DOHH2 (cell line): ENCODE data around the gene PKD2L2.

Source experiments
- H3F3A ChIP-seq: fragments of 200-600 bp; sonication (generic), shearing (Covaris generic); 2 replicates; pipeline ENCODE4 v1.6.0; 2016; ENCODE audit warnings: antibody characterized with exemption, mild to moderate bottlenecking; ENCODE audit not compliant: control insufficient read depth, insufficient read depth
- H3K27ac ChIP-seq: fragments of 200-600 bp; sonication (generic); 2 replicates; pipeline ENCODE4 v1.5.1; 2014; ENCODE audit warnings: low read depth, mild to moderate bottlenecking, low read length, moderate library complexity
- H3K27me3 ChIP-seq: fragments of 200-600 bp; sonication (generic); 2 replicates; pipeline ENCODE4 v1.6.1; 2014; ENCODE audit warnings: mild to moderate bottlenecking, low read length, mixed read lengths; ENCODE audit not compliant: control insufficient read depth
- H3K36me3 ChIP-seq: fragments of 200-600 bp; sonication (generic); 2 replicates; pipeline ENCODE4 v1.6.1; 2014; ENCODE audit warnings: mild to moderate bottlenecking, low read length, moderate library complexity, mixed read lengths; ENCODE audit not compliant: control insufficient read depth
- H3K4me1 ChIP-seq: fragments of 200-600 bp; sonication (generic); 2 replicates; pipeline ENCODE4 v1.6.1; 2014; ENCODE audit warnings: mild to moderate bottlenecking, low read length, mixed read lengths; ENCODE audit not compliant: control insufficient read depth
- H3K4me2 ChIP-seq: fragments of 200-600 bp; sonication (generic); 2 replicates; pipeline ENCODE4 v1.6.0; 2014; ENCODE audit warnings: mild to moderate bottlenecking, low read length, moderate library complexity
- H3K4me3 ChIP-seq: fragments of 200-600 bp; sonication (generic); 2 replicates; pipeline ENCODE4 v1.5.1; 2014; ENCODE audit warnings: mild to moderate bottlenecking, low read length, mixed read lengths
- H3K79me2 ChIP-seq: fragments of 200-600 bp; sonication (generic); 2 replicates; pipeline ENCODE4 v1.6.1; 2014; ENCODE audit warnings: mild to moderate bottlenecking, low read length, mixed read lengths; ENCODE audit not compliant: control insufficient read depth
- H3K9me2 ChIP-seq: fragments of 200-600 bp; sonication (generic); replicated peaks from 2 replicates; pipeline ENCODE4 v1.6.1; 2014; ENCODE audit warnings: mild to moderate bottlenecking, low read length, mixed read lengths; ENCODE audit not compliant: control insufficient read depth
- H3K9me3 ChIP-seq: fragments of 200-600 bp; sonication (generic); 2 replicates; pipeline ENCODE4 v1.6.1; 2014; ENCODE audit warnings: antibody characterized with exemption, low read length, mixed read lengths; ENCODE audit not compliant: control insufficient read depth, insufficient read depth
- H4K20me1 ChIP-seq: fragments of 200-600 bp; sonication (generic); 2 replicates; pipeline ENCODE4 v1.6.0; 2014; ENCODE audit warnings: low read depth, mild to moderate bottlenecking, antibody characterized with exemption, low read length, moderate library complexity; ENCODE audit not compliant: control insufficient read depth, insufficient read depth
- CTCF ChIP-seq: fragments of 200-600 bp; sonication (generic); IDR thresholded peaks from one replicate; pipeline ENCODE4 v1.5.1; 2014; ENCODE audit warnings: antibody characterized with exemption, mild to moderate bottlenecking, low read depth, low read length; ENCODE audit not compliant: poor library complexity, severe bottlenecking
- EZH2phosphoT487 ChIP-seq: fragments of 200-600 bp; sonication (generic); IDR thresholded peaks from 2 replicates; pipeline ENCODE4 v1.6.1; 2017; ENCODE audit warnings: borderline replicate concordance, mild to moderate bottlenecking, antibody characterized with exemption, low read length, moderate library complexity, mixed read lengths

PKD2L2 gene

DNA sequence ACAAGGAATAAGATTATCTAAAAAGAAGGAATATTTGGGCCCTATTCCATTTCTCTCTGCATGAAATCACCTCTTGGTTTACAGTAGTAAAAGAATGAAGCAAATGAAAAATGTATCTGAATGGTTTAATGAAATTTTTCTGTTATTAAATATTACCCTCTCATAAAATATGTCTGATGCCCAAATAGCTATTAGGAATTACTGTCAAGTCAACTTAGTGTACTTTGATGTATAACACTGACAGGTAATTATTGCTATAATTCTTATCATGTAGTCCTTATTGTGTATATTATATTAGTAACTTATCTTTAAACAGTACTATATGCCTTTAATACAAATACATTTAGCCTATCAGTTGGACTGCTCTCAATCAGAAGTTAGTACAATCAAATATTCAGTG is 13.2 kb upstream of the PKD2L2 start:
- no peaks in the 10 kb centered on the region for H3F3A ChIP-seq
- H3K79me2 ChIP-seq = no peaks in the 10 kb centered on the region
- no peaks in the 10 kb centered on the region for H4K20me1 ChIP-seq
- H3K9me2 ChIP-seq = no peaks in the 10 kb centered on the region
- H3K4me3 ChIP-seq = no peak overlapping the region
- no peaks in the 10 kb centered on the region for H3K27me3 ChIP-seq
- no peaks in the 10 kb centered on the region for H3K9me3 ChIP-seq
- no peak overlapping the region for H3K4me2 ChIP-seq
- H3K4me1 ChIP-seq = peaks cover 2% of the 10 kb centered on the region; the same call in 1 of the 2 replicates
- no peak for TF ChIP-seq CTCF
- TF ChIP-seq EZH2phosphoT487 = no peak
- no peaks in the 10 kb centered on the region for H3K36me3 ChIP-seq
- no peak overlapping the region for H3K27ac ChIP-seq

- H3K27ac ChIP-seq = no peak overlapping the region
- TF ChIP-seq EZH2phosphoT487 (no peak), CTCF (no peak)
- no peaks in the 10 kb centered on the region for H3K79me2 ChIP-seq
Observed at GRCh38 chr5:137880313-137880712, 8.9 kb upstream of the PKD2L2 start.

GRCh38 chr5:137887831-137888230 is 1.4 kb upstream of the PKD2L2 start:
- no peaks in the 10 kb centered on the region for H3K9me2 ChIP-seq
- no peaks in the 10 kb centered on the region for H4K20me1 ChIP-seq
- H3K79me2 ChIP-seq = peaks cover 28% of the 10 kb centered on the region
- H3K9me3 ChIP-seq = no peaks in the 10 kb centered on the region
- H3K27me3 ChIP-seq = no peaks in the 10 kb centered on the region
- H3F3A ChIP-seq = peaks cover 18% of the 10 kb centered on the region
- TF ChIP-seq EZH2phosphoT487 = no peak
- no peak for TF ChIP-seq CTCF
- H3K27ac ChIP-seq = peak overlapping the region; percentile 69
- H3K4me1 ChIP-seq = peaks cover 26% of the 10 kb centered on the region
- H3K36me3 ChIP-seq = no peaks in the 10 kb centered on the region; the same call in 1 of the 2 replicates
- peak overlapping the region; percentile 71 for H3K4me2 ChIP-seq
- peak overlapping the region; percentile 82 for H3K4me3 ChIP-seq

More at GRCh38 chr5:137880313-137880712, 8.9 kb upstream of the PKD2L2 start:
- Histone ChIP-seq H3K27me3 (no peaks in the 10 kb centered on the region), H3F3A (no peaks in the 10 kb centered on the region), H3K9me3 (no peaks in the 10 kb centered on the region), H3K9me2 (no peaks in the 10 kb centered on the region), H3K4me2 (no peak overlapping the region), H3K4me1 (no peaks in the 10 kb centered on the region), H3K36me3 (no peaks in the 10 kb centered on the region; the same call in 1 of the 2 replicates), H3K4me3 (no peak overlapping the region), H4K20me1 (no peaks in the 10 kb centered on the region)

- Histone ChIP-seq H3K27me3 (no peaks in the 10 kb centered on the region), H4K20me1 (no peaks in the 10 kb centered on the region), H3K4me3 (peak overlapping the region; percentile 82), H3F3A (peaks cover 18% of the 10 kb centered on the region), H3K36me3 (no peaks in the 10 kb centered on the region; the same call in 1 of the 2 replicates), H3K4me1 (peaks cover 26% of the 10 kb centered on the region), H3K4me2 (peak overlapping the region; percentile 71), H3K9me2 (no peaks in the 10 kb centered on the region), H3K79me2 (peaks cover 28% of the 10 kb centered on the region), H3K9me3 (no peaks in the 10 kb centered on the region), H3K27ac (peak overlapping the region; percentile 69)
- TF ChIP-seq EZH2phosphoT487 (no peak), CTCF (no peak)
Observed at GRCh38 chr5:137888466-137888862, 793 bp upstream of the PKD2L2 start.
